ENCODE results near the gene PDE8B.

DNA sequence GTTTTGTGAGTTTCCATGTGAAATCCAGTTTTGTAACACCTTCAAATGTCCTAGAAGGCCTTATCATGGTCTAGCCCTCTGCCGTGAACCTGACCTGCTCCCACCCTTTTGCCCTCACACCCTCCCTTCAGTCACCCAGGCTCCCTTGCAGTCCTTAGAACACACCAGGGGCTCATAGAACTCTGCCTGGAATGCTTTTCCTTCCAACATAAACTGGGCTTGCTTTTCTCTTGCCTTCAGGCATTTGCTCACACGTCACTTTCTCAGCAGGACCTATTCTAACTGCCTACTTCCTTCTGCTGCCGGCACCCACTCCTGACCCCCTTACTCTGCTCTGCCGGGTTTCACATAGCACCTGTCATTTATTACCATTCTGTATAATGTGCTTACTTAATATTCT is 111.9 kb downstream of the PDE8B start:
- TF ChIP-seq POLR2AphosphoS5 (IDR thresholded peaks at IDR 0.05; ENCODE audit: insufficient read depth in 1 of 2, low read depth in 1 of 2) = no peak
- TF ChIP-seq, protein P1, sequence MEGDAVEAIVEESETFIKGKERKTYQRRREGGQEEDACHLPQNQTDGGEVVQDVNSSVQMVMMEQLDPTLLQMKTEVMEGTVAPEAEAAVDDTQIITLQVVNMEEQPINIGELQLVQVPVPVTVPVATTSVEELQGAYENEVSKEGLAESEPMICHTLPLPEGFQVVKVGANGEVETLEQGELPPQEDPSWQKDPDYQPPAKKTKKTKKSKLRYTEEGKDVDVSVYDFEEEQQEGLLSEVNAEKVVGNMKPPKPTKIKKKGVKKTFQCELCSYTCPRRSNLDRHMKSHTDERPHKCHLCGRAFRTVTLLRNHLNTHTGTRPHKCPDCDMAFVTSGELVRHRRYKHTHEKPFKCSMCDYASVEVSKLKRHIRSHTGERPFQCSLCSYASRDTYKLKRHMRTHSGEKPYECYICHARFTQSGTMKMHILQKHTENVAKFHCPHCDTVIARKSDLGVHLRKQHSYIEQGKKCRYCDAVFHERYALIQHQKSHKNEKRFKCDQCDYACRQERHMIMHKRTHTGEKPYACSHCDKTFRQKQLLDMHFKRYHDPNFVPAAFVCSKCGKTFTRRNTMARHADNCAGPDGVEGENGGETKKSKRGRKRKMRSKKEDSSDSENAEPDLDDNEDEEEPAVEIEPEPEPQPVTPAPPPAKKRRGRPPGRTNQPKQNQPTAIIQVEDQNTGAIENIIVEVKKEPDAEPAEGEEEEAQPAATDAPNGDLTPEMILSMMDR (IDR thresholded peaks at IDR 0.05) = no peak

All from vagina (tissue), 2 donors.